Hepatocyte (in vitro differentiated cells): Measurements from ENCODE around the gene SLC25A21. TPM values are rescaled to one million over a fixed set of nuclear protein-coding genes. Genes with fewer than 3 reads are reported as not detected.

Experiments used
- DNase-seq: peaks from one replicate; pipeline ENCODE4 v3.0.0-alpha.2; 2016; ENCODE audit warnings: low spot score
- H2AFZ ChIP-seq: fragments of 200-600 bp; sonication (generic); 2 replicates; pipeline ENCODE4 v1.6.0; 2016; ENCODE audit warnings: antibody characterized with exemption, mild to moderate bottlenecking
- H3K27ac ChIP-seq: fragments of 200-600 bp; sonication (generic); 2 replicates; pipeline ENCODE4 v1.5.1; 2016; ENCODE audit warnings: mild to moderate bottlenecking
- H3K27me3 ChIP-seq: fragments of 200-600 bp; sonication (generic); 2 replicates; pipeline ENCODE4 v1.6.1; 2016
- H3K36me3 ChIP-seq: fragments of 200-600 bp; sonication (generic); replicated peaks from 2 replicates; pipeline ENCODE4 v1.5.1; 2016; ENCODE audit warnings: low read depth; ENCODE audit not compliant: insufficient read depth
- H3K4me1 ChIP-seq: fragments of 200-600 bp; sonication (generic); 2 replicates; pipeline ENCODE4 v1.5.1; 2016; ENCODE audit warnings: mild to moderate bottlenecking, moderate library complexity; ENCODE audit not compliant: insufficient read depth
- H3K4me2 ChIP-seq: fragments of 200-600 bp; sonication (generic); 2 replicates; pipeline ENCODE4 v1.6.0; 2016
- H3K4me3 ChIP-seq: fragments of 200-600 bp; sonication (generic); 2 replicates; pipeline ENCODE4 v1.5.1; 2016; ENCODE audit warnings: mild to moderate bottlenecking
- H3K79me2 ChIP-seq: fragments of 200-600 bp; sonication (generic); 2 replicates; pipeline ENCODE4 v1.6.0; 2017; ENCODE audit warnings: mild to moderate bottlenecking
- H3K9me2 ChIP-seq: fragments of 200-600 bp; sonication (generic); replicated peaks from 2 replicates; pipeline ENCODE4 v1.6.0; 2017; ENCODE audit warnings: mild to moderate bottlenecking; ENCODE audit not compliant: insufficient read depth
- H3K9me3 ChIP-seq: fragments of 200-600 bp; sonication (generic); 2 replicates; pipeline ENCODE4 v1.5.1; 2016; ENCODE audit warnings: low read depth, mild to moderate bottlenecking
- H4K20me1 ChIP-seq: fragments of 200-600 bp; sonication (generic); 2 replicates; pipeline ENCODE4 v1.6.0; 2016; ENCODE audit warnings: mild to moderate bottlenecking; ENCODE audit not compliant: insufficient read depth, poor library complexity, severe bottlenecking
- EZH2 ChIP-seq: fragments of 200-600 bp; sonication (generic); IDR thresholded peaks from 2 replicates; pipeline ENCODE4 v1.6.1; 2016; ENCODE audit warnings: antibody characterized with exemption, mild to moderate bottlenecking, borderline replicate concordance
- EZH2phosphoT487 ChIP-seq: fragments of 200-600 bp; sonication (generic); IDR thresholded peaks from one replicate; pipeline ENCODE4 v1.6.1; 2018; ENCODE audit warnings: antibody characterized with exemption, mild to moderate bottlenecking, low read depth, moderate library complexity; ENCODE audit not compliant: unreplicated experiment, severe bottlenecking
- WGBS: methylation state at CpG from one replicate; pipeline ENCODE4 v1.1.6; 2016; ENCODE audit warnings: low lambda C conversion rate; ENCODE audit errors: missing lambda C conversion rate; 5-methylcytosine and 5-hydroxymethylcytosine counted together
- polyA plus RNA-seq: library from polyadenylated mRNA; unstranded; fragments of >200 nt; fragmentation: Nextera tagmentation; extraction: Ambion mirVana; gene quantifications from 2 replicates; pipeline ENCODE4 v1.2.1, GENCODE V29; 2016
- total RNA-seq: library from RNA; depleted of rRNA; stranded (reverse); fragments of >200 nt; gene quantifications from 2 replicates; pipeline ENCODE4 v1.2.3, GENCODE V29; 2014
- TF ChIP-seq, protein P1 (sequence below): fragments of 200-600 bp; sonication (generic); IDR thresholded peaks from 2 replicates; pipeline ENCODE4 v1.5.1; 2016; ENCODE audit warnings: antibody characterized with exemption, mild to moderate bottlenecking; ENCODE audit not compliant: poor library complexity

Gene SLC25A21
- total and polyA plus RNA-seq, 2 experiments from 2014 or later: 1.4 to 1.6 TPM

DNA sequence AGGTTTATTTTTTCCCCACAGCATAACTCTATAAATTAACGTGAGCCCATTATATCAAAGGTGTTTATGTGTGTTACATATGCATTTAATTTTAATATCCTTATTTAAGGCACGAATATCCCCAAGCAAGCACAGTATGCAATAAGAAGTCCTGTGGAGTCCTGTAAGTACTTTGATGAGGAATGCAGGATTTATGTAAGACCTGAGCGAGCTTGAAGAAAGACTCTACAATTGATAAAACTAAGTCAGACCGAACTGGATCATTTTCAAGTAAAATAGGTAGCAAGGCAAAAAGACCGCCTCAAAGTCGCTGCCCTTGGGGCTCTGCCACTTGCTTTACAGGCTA, 755 bp downstream of the SLC25A21 start:
- WGBS: 6% methylated on average over 6 of the region's 6 CpGs
- Histone ChIP-seq H3K36me3 (no peaks in the 10 kb centered on the region), H3K27me3 (no peaks in the 10 kb centered on the region), H3K4me2 (peak overlapping the region; percentile 83), H2AFZ (peak overlapping the region; percentile 89), H3K4me1 (peaks cover 10% of the 10 kb centered on the region), H3K9me2 (no peaks in the 10 kb centered on the region), H3K27ac (peak overlapping the region; percentile 97), H3K4me3 (peak overlapping the region; percentile 73), H3K79me2 (peaks cover 5% of the 10 kb centered on the region), H3K9me3 (no peaks in the 10 kb centered on the region), H4K20me1 (no peaks in the 10 kb centered on the region)
- DNase-seq: no peak
- no peak for TF ChIP-seq EZH2phosphoT487
- TF ChIP-seq EZH2: no peak
- TF ChIP-seq, protein P1, sequence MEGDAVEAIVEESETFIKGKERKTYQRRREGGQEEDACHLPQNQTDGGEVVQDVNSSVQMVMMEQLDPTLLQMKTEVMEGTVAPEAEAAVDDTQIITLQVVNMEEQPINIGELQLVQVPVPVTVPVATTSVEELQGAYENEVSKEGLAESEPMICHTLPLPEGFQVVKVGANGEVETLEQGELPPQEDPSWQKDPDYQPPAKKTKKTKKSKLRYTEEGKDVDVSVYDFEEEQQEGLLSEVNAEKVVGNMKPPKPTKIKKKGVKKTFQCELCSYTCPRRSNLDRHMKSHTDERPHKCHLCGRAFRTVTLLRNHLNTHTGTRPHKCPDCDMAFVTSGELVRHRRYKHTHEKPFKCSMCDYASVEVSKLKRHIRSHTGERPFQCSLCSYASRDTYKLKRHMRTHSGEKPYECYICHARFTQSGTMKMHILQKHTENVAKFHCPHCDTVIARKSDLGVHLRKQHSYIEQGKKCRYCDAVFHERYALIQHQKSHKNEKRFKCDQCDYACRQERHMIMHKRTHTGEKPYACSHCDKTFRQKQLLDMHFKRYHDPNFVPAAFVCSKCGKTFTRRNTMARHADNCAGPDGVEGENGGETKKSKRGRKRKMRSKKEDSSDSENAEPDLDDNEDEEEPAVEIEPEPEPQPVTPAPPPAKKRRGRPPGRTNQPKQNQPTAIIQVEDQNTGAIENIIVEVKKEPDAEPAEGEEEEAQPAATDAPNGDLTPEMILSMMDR: no peak

DNA sequence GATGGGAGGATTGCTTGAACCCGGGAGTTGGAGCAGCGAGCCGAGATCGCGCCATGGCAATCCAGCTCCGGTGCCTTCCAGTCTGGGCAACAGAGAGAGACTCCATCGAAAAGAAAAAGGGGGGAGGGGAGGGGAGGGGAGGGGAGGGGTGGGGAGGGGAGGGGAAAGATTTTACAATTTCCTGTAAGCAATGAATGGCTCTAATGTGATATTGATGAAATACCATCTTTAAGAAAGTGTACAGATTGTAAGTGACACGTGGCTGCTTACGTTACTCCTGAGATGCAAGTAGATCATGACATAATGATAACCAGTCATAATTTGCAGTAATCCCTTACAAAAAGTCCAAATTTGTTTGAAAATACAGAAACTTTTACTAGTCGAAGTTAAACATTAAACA, 1.4 kb downstream of the SLC25A21 start:
- Histone ChIP-seq H3K4me1 (peaks cover 10% of the 10 kb centered on the region), H3K9me3 (no peaks in the 10 kb centered on the region), H3K27ac (no peak overlapping the region), H3K36me3 (no peaks in the 10 kb centered on the region), H4K20me1 (no peaks in the 10 kb centered on the region), H3K4me3 (no peak overlapping the region), H3K4me2 (peak overlapping the region; percentile 83), H3K79me2 (peaks cover 5% of the 10 kb centered on the region), H3K27me3 (no peaks in the 10 kb centered on the region), H3K9me2 (no peaks in the 10 kb centered on the region), H2AFZ (no peak overlapping the region)
- WGBS: 79% methylated on average over 3 of the region's 10 CpGs
- TF ChIP-seq EZH2phosphoT487: no peak
- TF ChIP-seq, protein P1: no peak
- no peak for TF ChIP-seq EZH2
- no peak for DNase-seq

DNA sequence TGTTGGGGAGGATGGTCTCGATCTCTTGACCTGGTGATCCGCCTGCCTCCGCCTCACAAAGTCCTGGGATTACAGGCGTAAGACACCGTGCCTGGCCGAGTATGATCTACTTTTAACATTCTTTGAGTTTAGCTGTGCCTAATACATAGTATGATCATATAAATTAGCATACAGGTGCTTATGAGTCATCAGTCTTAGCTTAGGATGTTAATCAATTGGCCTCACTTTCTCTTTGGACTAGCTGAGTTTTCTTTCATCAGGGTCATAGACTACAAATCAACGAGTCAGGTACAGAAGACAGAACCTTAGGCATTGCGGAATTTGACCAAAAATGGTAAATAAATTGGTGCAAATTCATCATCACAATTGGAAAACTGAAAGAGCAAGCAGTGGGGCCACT, 2.2 kb downstream of the SLC25A21 start:
- H3K4me3 ChIP-seq: no peak overlapping the region
- no peaks in the 10 kb centered on the region for H3K9me2 ChIP-seq
- no peak for TF ChIP-seq EZH2
- TF ChIP-seq EZH2phosphoT487: no peak
- TF ChIP-seq, protein P1: no peak
- H3K9me3 ChIP-seq: no peaks in the 10 kb centered on the region
- 97% methylated on average over 8 of the region's 8 CpGs for WGBS
- peaks cover 5% of the 10 kb centered on the region for H3K79me2 ChIP-seq
- H2AFZ ChIP-seq: no peak overlapping the region
- no peaks in the 10 kb centered on the region for H3K27me3 ChIP-seq
- no peak overlapping the region for H3K27ac ChIP-seq
- H3K4me1 ChIP-seq: peaks cover 10% of the 10 kb centered on the region
- no peaks in the 10 kb centered on the region for H3K36me3 ChIP-seq
- no peaks in the 10 kb centered on the region for H4K20me1 ChIP-seq
- DNase-seq: no peak
- H3K4me2 ChIP-seq: no peak overlapping the region

DNA sequence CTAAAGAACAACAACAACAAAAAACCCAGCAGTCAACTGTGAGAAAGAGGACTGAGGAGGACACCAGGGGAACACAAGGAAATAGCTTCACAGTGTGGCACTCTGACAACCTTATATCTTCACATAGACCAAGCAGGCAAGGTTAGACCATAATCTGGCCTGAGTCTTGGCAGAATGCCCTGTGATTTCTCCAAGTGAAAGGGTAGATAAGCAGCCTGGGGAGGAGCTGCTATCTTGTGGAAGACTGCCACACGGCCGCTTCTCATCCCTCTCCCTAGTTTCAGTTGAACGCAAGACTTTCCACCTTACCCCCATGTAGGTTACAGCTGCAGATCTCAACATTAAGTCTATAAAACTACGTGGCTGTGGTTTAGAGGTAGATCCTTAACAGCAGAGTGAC, 3.7 kb downstream of the SLC25A21 start:
- Histone ChIP-seq H3K4me3 (no peak overlapping the region), H3K4me1 (peaks cover 10% of the 10 kb centered on the region), H3K79me2 (peaks cover 5% of the 10 kb centered on the region), H3K9me3 (no peaks in the 10 kb centered on the region), H3K36me3 (no peaks in the 10 kb centered on the region), H4K20me1 (no peaks in the 10 kb centered on the region), H3K27ac (no peak overlapping the region), H3K27me3 (no peaks in the 10 kb centered on the region), H3K9me2 (no peaks in the 10 kb centered on the region), H2AFZ (no peak overlapping the region), H3K4me2 (no peak overlapping the region)
- WGBS: 89% methylated on average over 4 of the region's 4 CpGs
- no peak for DNase-seq
- no peak for TF ChIP-seq EZH2
- no peak for TF ChIP-seq EZH2phosphoT487
